HG02970 (cell line): ENCODE data around the gene DPEP1.
"Not testable (repeated sequence)": the region's sequence is repeated elsewhere in the genome, so short reads cannot be mapped to it uniquely, and the experiment has no call there.

Experiments used
- ATAC-seq: cut with Tn5 transposase; IDR thresholded peaks from one replicate; pipeline ENCODE4 v1.9.1; 2021; ENCODE audit warnings: mild to moderate bottlenecking, moderate library complexity, moderate number of reproducible peaks; ENCODE audit not compliant: unreplicated experiment, low FRiP score

DPEP1 gene

DNA sequence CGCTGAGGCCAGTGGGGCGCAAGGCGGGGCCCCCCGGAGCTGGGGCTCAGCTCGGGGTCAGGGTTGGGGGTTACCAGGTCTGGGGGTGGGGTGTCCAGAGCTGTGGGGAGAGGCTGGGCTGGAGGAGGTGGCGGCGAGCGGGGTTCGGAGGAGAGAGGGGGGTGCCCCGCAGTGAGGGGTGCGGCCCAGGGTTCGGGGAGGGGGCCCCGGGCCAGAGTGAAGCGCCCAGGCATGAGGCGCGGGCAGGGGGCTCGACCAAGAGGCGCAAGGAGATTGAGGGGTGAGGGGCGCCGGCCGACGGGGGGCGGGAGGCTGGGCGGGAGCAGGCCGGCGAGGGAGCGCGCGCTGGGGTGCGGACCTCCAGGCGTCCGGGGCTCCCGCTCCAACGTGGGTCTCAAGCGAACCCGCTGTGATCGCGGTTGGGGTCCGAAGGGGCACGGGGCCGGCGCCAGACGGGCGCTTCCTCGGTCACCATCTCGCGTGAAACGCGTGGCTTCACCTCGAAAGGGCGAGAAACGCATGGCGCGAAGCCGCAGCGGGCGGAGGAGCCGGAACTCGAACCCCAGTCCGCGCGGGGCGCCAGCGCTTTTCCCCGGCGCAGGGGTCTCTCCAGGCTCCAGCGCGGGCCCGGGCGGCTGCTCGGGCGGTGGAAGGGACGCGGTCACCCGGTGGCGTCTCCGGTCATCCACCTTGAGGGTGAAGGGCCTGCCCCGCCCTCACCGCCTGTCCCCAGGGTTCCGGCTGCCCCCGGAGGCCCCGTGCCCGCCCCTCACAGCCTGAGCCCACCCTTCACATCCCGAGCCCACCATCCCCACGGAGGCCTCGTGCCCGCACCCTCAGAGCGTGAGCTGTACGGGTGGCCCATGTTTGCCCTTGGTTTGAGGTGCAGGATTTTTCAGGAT, 37.0 kb upstream of the DPEP1 start:
- no peak for ATAC-seq

GRCh38 chr16:89577055-89577759, 36.2 kb upstream of the DPEP1 start:
- no peak for ATAC-seq

GRCh38 chr16:89579351-89579750, 34.1 kb upstream of the DPEP1 start:
- no peak for ATAC-seq

DNA sequence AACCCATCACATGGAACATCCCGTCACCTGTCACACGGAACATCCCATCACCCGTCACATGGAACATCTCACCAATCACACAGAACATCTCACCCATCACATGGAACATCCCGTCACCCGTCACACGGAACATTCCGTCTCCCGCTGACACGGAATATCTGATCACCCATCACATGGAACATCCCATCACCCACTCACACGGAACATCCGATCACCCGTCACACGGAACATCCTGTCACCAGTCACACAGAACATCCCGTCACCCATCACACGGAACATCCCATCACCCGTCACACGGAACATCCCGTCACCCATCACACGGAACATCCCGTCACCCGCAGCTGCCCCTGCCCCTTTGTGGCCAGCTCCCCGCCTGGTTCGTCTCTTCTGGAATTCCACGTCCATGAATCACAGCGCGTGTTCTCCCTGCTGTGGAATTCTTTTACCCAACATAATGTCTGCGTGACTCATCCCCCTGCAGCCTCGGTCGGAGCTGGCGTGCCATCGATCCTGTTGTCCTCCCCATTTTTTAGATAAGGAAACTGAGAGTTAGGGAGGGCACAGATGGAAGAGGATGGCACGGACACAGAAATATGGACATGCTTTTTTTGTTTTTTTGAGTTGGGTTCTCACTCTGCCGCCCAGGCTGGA, 32.3 kb upstream of the DPEP1 start:
- no peak for ATAC-seq

DNA sequence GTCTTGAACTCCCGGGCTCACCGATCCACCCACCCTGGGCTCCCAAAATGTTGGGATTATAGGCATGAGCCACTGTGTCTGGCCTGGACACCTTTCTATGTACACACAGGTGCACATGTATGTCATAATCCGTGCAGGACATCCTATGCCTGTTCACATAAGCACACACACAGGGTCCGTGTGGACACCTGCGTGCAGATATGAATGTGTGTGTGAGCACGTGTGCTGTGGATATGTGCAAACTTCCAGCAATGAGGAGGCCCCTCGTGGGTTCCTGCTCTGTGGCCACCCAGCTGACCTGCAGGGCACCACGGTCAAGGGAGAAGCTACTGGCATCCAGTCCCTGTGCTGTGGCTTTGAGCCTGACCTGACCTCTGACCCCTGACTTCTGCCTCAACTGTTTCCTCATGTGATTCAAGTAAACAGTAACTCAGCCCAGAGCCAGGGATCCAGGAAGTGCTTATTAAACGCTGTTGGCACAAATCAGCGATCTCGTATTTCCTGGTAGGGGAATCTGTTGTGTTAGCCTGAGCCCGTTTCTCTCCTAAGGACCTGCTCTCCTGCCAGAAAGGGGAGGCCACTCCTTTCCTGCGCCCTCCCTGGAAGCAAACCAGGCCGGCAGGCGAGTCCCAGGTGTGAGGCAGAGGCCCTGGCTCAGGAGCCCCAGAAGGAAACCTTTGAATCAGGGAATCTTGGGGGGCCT, 31.4 kb upstream of the DPEP1 start:
- ATAC-seq: no peak

- ATAC-seq: no peak
Observed at GRCh38 chr16:89582614-89583196, 30.7 kb upstream of the DPEP1 start.

DNA sequence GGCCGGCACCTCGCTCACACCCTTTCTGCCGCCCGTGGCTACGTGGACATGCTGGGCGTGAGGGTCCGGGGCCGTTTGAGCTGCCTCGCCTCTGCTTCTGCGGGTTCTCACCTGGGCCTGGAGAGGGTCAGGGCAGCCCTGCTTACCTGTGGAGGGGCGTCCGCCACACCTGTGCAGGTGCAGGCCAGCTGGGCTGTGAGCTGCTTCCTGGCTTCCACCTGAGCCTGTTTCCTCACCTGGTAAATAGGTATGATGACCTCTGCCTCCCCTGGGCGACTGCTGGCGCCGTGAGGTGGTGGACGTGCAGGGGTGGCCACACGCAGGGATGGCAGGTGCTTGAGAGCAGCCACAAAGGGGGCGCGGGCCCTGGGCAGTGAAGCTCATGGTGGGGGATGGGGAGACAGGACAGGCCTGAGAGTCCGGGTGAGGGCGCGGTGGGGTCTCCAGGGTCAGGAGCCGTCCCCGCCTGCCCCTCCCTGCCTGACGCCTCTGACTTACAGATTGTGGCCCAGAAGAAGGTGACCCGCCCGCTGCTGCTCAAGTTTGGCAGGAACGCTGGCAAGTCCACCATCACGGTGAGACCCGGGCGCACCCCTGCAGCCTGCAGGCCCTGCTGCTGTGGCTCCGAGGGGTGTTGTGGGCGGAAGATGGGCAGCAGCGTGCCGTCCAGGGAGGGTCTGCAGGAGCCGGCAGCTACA, 30.1 kb upstream of the DPEP1 start:
- ATAC-seq: no peak

GRCh38 chr16:89583895-89584644, 29.4 kb upstream of the DPEP1 start:
- ATAC-seq: no peak

DNA sequence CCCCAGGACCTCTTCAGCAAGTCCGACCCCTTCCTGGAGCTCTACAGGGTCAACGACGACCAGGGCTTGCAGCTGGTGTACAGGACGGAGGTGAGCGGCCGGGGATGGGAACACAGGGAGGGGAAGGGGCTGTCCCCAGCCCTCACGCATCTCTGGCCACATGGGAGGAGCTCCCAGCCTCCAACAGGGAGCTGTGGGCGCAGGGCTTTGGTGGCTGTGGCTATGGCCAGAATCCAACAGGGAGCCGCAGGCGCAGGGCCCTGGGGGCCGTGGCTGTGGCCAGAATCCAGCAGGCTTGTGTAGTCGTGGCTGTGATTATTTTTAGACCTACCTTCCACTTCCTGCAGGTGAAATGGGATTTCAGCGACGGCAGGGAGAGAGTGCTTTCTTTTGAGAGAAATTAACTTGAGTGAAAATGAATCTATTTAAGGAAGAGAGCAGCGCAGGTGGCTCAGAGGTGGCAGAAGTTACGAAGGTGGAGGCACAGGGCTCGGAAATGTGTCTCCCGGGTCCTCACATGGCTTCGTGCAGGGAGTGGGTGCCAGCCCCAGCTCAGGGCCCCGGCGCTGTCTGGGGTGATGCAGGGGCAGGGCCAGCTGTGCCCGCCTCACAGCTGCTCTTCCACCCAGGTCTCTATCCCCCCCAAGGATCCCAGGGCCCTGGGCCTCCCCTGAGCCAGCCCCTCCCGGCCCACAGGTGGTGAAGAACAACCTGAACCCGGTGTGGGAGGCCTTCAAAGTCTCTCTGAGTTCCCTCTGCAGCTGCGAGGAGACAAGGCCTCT, 28.5 kb upstream of the DPEP1 start:
- no peak for ATAC-seq

DNA sequence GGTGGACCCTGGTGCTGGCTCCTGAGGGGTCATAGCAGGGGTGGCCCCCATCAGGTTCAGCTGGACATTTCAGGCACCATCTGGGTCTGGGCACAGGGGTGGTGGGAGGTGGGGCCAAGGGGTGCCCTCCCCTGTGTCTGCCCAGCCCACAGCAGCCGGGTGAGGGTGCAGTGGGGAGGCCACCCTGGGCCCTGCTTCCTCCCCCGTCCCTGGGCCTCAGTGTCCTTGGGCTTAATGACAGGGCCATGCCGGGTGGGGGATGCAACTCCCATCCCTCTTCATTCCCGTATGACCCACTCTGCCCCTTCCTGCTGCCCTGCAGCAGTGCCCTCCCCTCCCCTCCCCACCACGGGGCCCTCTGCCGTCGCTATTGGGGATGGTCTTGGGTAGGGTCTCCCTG, 27.2 kb upstream of the DPEP1 start:
- no peak for ATAC-seq

GRCh38 chr16:89586853-89587252, 26.6 kb upstream of the DPEP1 start:
- no peak for ATAC-seq

GRCh38 chr16:89587676-89588075, 25.8 kb upstream of the DPEP1 start:
- not testable (repeated sequence) for ATAC-seq

GRCh38 chr16:89588413-89589109, 24.9 kb upstream of the DPEP1 start:
- no peak for ATAC-seq

DNA sequence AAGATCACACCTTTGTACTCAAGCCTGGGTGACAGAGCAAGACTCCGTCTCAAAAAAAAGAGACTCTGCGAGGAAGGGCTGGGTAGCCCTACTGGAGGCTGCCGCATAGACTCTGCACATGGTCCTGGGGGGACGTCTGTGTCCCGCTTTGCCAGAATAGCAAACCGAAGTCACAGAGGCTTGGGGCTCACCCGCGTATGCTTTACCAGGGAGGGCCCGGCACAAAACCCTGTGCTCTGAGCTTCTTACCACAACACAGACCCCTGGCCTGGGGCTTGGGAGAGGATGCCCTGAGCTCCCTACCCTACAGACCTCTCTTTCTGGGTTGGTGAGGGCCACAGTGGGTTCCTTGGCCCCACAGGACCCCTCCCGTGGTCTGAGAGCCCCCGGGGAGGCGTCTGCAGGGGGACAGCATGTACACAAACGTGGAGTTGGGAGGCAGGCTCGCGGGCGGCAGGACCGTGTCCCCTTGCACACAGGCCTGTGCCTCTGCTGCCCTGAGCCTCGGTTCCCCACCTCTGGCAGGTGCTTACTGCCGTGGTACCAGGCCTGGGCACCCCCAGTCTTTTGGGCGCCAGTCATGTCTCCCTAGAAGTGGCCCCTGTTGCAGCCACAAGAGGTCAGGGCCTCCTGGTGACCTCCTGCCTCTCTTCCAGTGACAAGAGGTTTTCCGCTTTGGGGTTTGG, 24.1 kb upstream of the DPEP1 start:
- no peak for ATAC-seq

DNA sequence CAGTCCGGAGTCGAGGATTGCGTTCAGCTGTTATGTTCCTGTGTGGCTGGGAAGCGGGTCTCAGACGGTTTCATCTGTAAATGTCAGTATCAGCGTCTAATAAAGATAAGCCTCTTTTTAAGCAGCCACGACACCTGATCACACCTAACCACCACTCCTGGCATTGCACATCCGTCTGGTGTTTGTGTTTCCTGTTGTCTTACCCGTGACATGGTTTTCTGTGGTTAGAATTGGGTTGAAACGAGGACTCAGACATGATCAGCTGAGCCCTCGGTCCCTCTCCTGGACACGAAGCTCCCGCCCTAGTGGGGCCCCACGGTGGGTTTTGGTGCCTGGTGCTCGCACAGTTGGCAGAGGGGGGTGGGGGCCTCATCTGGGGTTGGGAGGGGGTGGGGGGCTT, 19.6 kb upstream of the DPEP1 start:
- no peak for ATAC-seq

DNA sequence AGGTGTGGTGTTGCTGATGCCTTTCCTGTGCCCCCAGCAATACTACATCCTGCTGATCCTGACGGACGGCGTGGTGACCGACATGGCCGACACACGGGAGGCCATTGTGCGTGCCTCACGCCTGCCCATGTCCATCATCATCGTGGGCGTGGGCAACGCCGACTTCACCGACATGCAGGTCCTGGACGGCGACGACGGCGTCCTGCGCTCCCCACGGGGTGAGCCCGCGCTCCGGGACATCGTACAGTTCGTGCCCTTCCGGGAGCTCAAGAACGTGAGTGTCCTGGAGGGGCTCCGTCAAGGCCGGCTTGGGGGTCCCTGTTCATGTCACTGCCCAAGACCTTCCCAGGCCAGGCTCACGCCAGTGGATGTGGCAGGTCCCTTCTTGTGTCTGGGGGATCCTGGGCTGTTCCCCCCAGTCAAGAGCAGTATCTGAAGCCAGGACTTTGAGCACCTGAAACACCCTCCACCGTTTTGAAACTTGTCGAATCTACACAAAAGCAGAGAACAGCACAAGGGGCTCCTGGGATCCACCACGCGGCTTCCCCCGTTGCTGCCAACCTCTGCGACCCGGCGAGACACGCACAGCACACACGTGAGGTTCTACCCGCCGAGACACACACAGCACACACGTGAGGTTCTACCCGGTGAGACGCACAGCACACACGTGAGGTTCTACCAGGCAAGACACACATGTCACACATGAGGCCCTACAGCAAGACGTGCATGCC, 17.9 kb upstream of the DPEP1 start:
- no peak for ATAC-seq
